IMR-90 (cell line): ENCODE data around the gene NT5C3A. TPM values are rescaled to one million over a fixed set of nuclear protein-coding genes. Genes with fewer than 3 reads are reported as not detected.

Source experiments
- ATAC-seq: fragments of 200-7000 bp; cut with Tn5 transposase; 2 replicates; pipeline ENCODE4 v1.9.1; 2020; ENCODE audit warnings: low read depth, mild to moderate bottlenecking, moderate library complexity
- BruUV-seq: library from RNA; stranded (reverse); fragments of 400-500 nt; replicated peaks from 2 replicates; lab custom pipeline; 2021; lab: Mats Ljungman, UMichigan
- CTCF ChIA-PET: fragments of 300-600 bp; formaldehyde crosslinking; extraction: SDS; loops from one replicate; lab custom pipeline; 2021; ENCODE audit warnings: antibody characterized with exemption; lab: Yijun Ruan, JAX
- POLR2A ChIA-PET: fragments of 300-600 bp; sonication (Branson Sonifier 250); formaldehyde crosslinking; loops from one replicate; lab custom pipeline; 2022; ENCODE audit warnings: antibody characterized with exemption; ENCODE audit not compliant: unreplicated experiment; lab: Charles Lee
- DNase-seq: peaks from one replicate; pipeline ENCODE4 v3.0.0; 2013
- H2AFZ ChIP-seq: replicated peaks from 2 replicates; pipeline ENCODE3; 2013; ENCODE audit warnings: low read length, mild to moderate bottlenecking; ENCODE audit not compliant: poor library complexity
- H2AK5ac ChIP-seq: 2 replicates; pipeline ENCODE4 v1.6.1; 2013; ENCODE audit warnings: low read depth, low read length, inconsistent platforms
- H2AK9ac ChIP-seq: replicated peaks from 2 replicates; pipeline ENCODE3; 2013; ENCODE audit warnings: mild to moderate bottlenecking, low read depth, low read length, moderate library complexity; ENCODE audit not compliant: poor library complexity
- H2BK120ac ChIP-seq: 2 replicates; pipeline ENCODE4 v1.6.1; 2013; ENCODE audit warnings: low read depth, low read length, inconsistent platforms
- H2BK15ac ChIP-seq: 3 replicates; pipeline ENCODE4 v1.6.1; 2013; ENCODE audit warnings: low read depth, low read length, inconsistent platforms
- H2BK20ac ChIP-seq: 2 replicates; pipeline ENCODE4 v1.6.1; 2013; ENCODE audit warnings: low read depth, mild to moderate bottlenecking, inconsistent platforms, low read length, moderate library complexity
- H2BK5ac ChIP-seq: 2 replicates; pipeline ENCODE4 v1.6.1; 2013; ENCODE audit warnings: mild to moderate bottlenecking, low read depth, low read length, inconsistent platforms; ENCODE audit not compliant: poor library complexity, severe bottlenecking
- H3K14ac ChIP-seq: replicated peaks from 2 replicates; pipeline ENCODE4 v1.6.1; 2013; ENCODE audit warnings: low read depth, low read length, inconsistent platforms
- H3K18ac ChIP-seq: 2 replicates; pipeline ENCODE4 v1.6.1; 2013; ENCODE audit warnings: low read depth, low read length, control low read depth
- H3K23ac ChIP-seq: 2 replicates; pipeline ENCODE4 v1.6.1; 2013; ENCODE audit warnings: low read depth, low read length, inconsistent platforms
- H3K27ac ChIP-seq: 2 replicates; pipeline ENCODE4 v1.5.1; 2013; ENCODE audit warnings: mild to moderate bottlenecking, control low read depth, low read length; ENCODE audit not compliant: insufficient read depth
- H3K27me3 ChIP-seq: 2 replicates; pipeline ENCODE4 v1.6.1; 2013; ENCODE audit warnings: low read length; ENCODE audit not compliant: control insufficient read depth, insufficient read depth
- H3K36me3 ChIP-seq: 2 replicates; pipeline ENCODE4 v1.6.1; 2013; ENCODE audit warnings: low read length, mixed read lengths; ENCODE audit not compliant: control insufficient read depth, insufficient read depth
- H3K4ac ChIP-seq: 2 replicates; pipeline ENCODE4 v1.6.1; 2013; ENCODE audit warnings: low read depth, low read length, inconsistent platforms
- H3K4me1 ChIP-seq: 2 replicates; pipeline ENCODE4 v1.6.1; 2013; ENCODE audit warnings: low read length, mixed read lengths; ENCODE audit not compliant: control insufficient read depth, insufficient read depth
- H3K4me2 ChIP-seq: 2 replicates; pipeline ENCODE4 v1.6.1; 2013; ENCODE audit warnings: low read depth, mild to moderate bottlenecking, control low read depth, low read length, moderate library complexity
- H3K4me3 ChIP-seq: 2 replicates; pipeline ENCODE4 v1.5.1; 2013; ENCODE audit warnings: low read depth, mild to moderate bottlenecking, control low read depth, low read length, moderate library complexity; ENCODE audit not compliant: insufficient read depth
- H3K56ac ChIP-seq: 2 replicates; pipeline ENCODE4 v1.6.1; 2013; ENCODE audit warnings: low read length, inconsistent platforms; ENCODE audit not compliant: insufficient read depth; ENCODE audit errors: extremely low read depth
- H3K79me1 ChIP-seq, 2 experiments: 2 replicates each; pipeline ENCODE4 v1.6.1; 2013; ENCODE audit warnings: low read length in 2 of 2, inconsistent platforms in 1 of 2, low read depth in 1 of 2
- H3K9ac ChIP-seq: 2 replicates; pipeline ENCODE4 v1.6.1; 2013; ENCODE audit warnings: low read depth, low read length, control low read depth
- H3K9me1 ChIP-seq: 2 replicates; pipeline ENCODE4 v1.6.1; 2013; ENCODE audit warnings: low read length, inconsistent platforms; ENCODE audit not compliant: insufficient read depth
- H3K9me3 ChIP-seq: 2 replicates; pipeline ENCODE4 v1.6.1; 2013; ENCODE audit warnings: low read length; ENCODE audit not compliant: control insufficient read depth, insufficient read depth
- H4K20me1 ChIP-seq: 2 replicates; pipeline ENCODE4 v1.6.1; 2013; ENCODE audit warnings: low read length, inconsistent platforms; ENCODE audit not compliant: insufficient read depth
- H4K5ac ChIP-seq: 2 replicates; pipeline ENCODE4 v1.6.1; 2013; ENCODE audit warnings: mild to moderate bottlenecking, low read depth, low read length, control low read depth
- H4K8ac ChIP-seq, 2 experiments: 2 replicates each; pipeline ENCODE4 v1.6.1; 2013; ENCODE audit warnings: low read depth in 2 of 2, low read length in 2 of 2, control low read depth in 1 of 2, inconsistent platforms in 1 of 2
- H4K91ac ChIP-seq: 2 replicates; pipeline ENCODE4 v1.6.1; 2013; ENCODE audit warnings: low read depth, low read length, inconsistent platforms; ENCODE audit not compliant: insufficient read depth
- CEBPB ChIP-seq: IDR thresholded peaks from 2 replicates; pipeline ENCODE4 v1.6.1; 2012; ENCODE audit warnings: low read depth, low read length, improper control_type of control experiment
- CHD1 ChIP-seq: IDR thresholded peaks from 2 replicates; pipeline ENCODE4 v1.6.1; 2012; ENCODE audit warnings: low read depth, low read length, improper control_type of control experiment
- FOS ChIP-seq: fragments of 150-350 bp; IDR thresholded peaks from 2 replicates; pipeline ENCODE4 v1.6.1; 2016; ENCODE audit warnings: low read depth, low read length
- MAFK ChIP-seq: IDR thresholded peaks from 2 replicates; pipeline ENCODE4 v1.6.1; 2012; ENCODE audit warnings: low read depth, low read length, improper control_type of control experiment
- MAZ ChIP-seq: IDR thresholded peaks from 2 replicates; pipeline ENCODE4 v1.6.1; 2012; ENCODE audit warnings: low read depth, mild to moderate bottlenecking, low read length, improper control_type of control experiment, moderate library complexity, borderline replicate concordance
- MXI1 ChIP-seq: IDR thresholded peaks from 2 replicates; pipeline ENCODE4 v1.6.1; 2012; ENCODE audit warnings: low read depth, mild to moderate bottlenecking, low read length, moderate library complexity, borderline replicate concordance
- NFE2L2 ChIP-seq: fragments of 150-350 bp; IDR thresholded peaks from 2 replicates; pipeline ENCODE4 v1.6.1; 2016; ENCODE audit warnings: low read depth, mild to moderate bottlenecking, low read length
- POLR2A ChIP-seq: IDR thresholded peaks from 2 replicates; pipeline ENCODE4 v1.6.1; 2012; ENCODE audit warnings: mild to moderate bottlenecking, low read depth, low read length
- RAD21 ChIP-seq: IDR thresholded peaks from 2 replicates; pipeline ENCODE4 v1.6.1; 2012; ENCODE audit warnings: low read length, improper control_type of control experiment
- RCOR1 ChIP-seq: IDR thresholded peaks from 2 replicates; pipeline ENCODE4 v1.6.1; 2012; ENCODE audit warnings: mild to moderate bottlenecking, low read length, improper control_type of control experiment; ENCODE audit not compliant: insufficient replicate concordance
- RFX5 ChIP-seq: IDR thresholded peaks from 2 replicates; pipeline ENCODE4 v1.8.0; 2012; ENCODE audit warnings: low read depth, mild to moderate bottlenecking, low read length, moderate library complexity
- SMC3 ChIP-seq: fragments of 150-350 bp; IDR thresholded peaks from 2 replicates; pipeline ENCODE4 v1.6.1; 2016; ENCODE audit warnings: low read depth, mild to moderate bottlenecking, antibody characterized with exemption, low read length, moderate library complexity
- WGBS, 2 experiments: methylation state at CpG; one replicate each; pipeline versions ENCODE4 v1.1.5 to v1.1.7; 2013; ENCODE audit warnings: missing lambda C conversion rate in 2 of 2; ENCODE audit not compliant: insufficient read length in 1 of 2; ENCODE audit errors: extremely low coverage in 2 of 2; 5-methylcytosine and 5-hydroxymethylcytosine counted together
- dilution Hi-C: fragments of 300-500 bp; cut with HindIII; formaldehyde crosslinking; loops from one replicate; pipeline ENCODE4 v1.14.3; 2018; ENCODE audit warnings: low sequenced_read_pairs; ENCODE audit not compliant: unreplicated experiment
- in situ Hi-C: fragments of 300-500 bp; cut with MboI; formaldehyde crosslinking; loops from 3 replicates; pipeline ENCODE4 v1.14.3; 2019; ENCODE audit warnings: low sequenced_read_pairs, inconsistent platforms, mixed read lengths
- intact Hi-C: fragments of 100-400 bp; cut with micrococcal nuclease; formaldehyde crosslinking; loops from 2 replicates; pipeline ENCODE4 v1.10.0; 2022
- polyA plus RNA-seq, 3 experiments: library from polyadenylated mRNA; depleted of rRNA; stranded (reverse); fragments of >200 nt; gene quantifications; 2 replicates each; pipeline ENCODE4 v1.2.3, GENCODE V29; 2012; ENCODE audit warnings: low replicate concordance in 1 of 3
- total RNA-seq: library from RNA; depleted of rRNA; stranded (reverse); fragments of >200 nt; gene quantifications from 2 replicates; pipeline ENCODE4 v1.2.3, GENCODE V29; 2012
- TF ChIP-seq, protein P1 (sequence below): fragments of 150-350 bp; IDR thresholded peaks from 2 replicates; pipeline ENCODE4 v1.6.1; 2017; ENCODE audit warnings: mild to moderate bottlenecking, antibody characterized with exemption, low read length, low read depth
- TF ChIP-seq, protein P2 (sequence below): fragments of 150-350 bp; IDR thresholded peaks from 2 replicates; pipeline ENCODE4 v1.6.1; 2016; ENCODE audit warnings: low read depth, mild to moderate bottlenecking, low read length, moderate library complexity, borderline replicate concordance
- TF ChIP-seq, protein P3 (sequence below): conservative IDR thresholded peaks from 2 replicates; pipeline ENCODE4 v1.5.1; 2012; ENCODE audit warnings: mild to moderate bottlenecking, low read depth, low read length, improper control_type of control experiment

NT5C3A gene
- total and polyA plus RNA-seq, 2 of the 4 experiments (the other 2 are of a cell fraction): 11.3 to 12.2 TPM

DNA sequence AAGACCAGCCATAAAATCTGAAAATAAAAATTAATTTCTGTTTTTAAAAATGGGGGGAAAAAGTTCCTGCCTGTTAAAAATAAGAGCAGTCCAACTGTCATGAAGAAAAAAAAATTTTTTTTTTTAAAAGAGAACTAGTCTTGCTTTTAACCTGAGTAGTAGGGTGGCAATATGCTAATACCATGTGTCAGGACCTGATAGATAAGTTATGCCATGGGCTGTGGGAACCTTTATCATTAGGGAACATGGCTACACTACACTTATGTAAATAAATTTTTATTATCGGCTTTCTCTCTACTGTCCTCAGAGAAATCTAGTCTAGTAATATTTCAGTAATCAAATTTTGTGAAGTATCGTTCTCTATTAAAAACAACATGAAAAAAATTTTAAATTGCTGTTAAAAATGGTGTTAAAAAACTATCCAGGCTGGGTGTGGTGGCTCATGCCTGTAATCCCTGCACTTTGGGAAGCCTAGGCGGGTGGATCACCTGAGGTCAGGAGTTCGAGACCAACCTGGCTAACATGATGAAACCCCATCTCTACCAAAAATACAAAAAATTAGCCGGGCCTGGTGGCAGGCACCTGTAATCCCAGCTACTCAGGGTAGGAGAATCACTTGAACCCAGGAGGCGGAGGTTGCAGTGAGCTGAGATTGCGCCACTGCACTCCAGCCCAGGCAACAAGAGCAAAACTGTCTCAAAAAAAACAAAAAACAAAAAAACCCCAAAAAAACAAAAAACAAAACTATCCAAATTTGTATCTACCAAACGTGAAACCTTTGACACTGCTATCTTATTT is 20.7 kb downstream of the NT5C3A start:
- POLR2A ChIA-PET: no interaction called here
- Histone ChIP-seq H4K8ac (no peak overlapping the region), H2AFZ (no peak overlapping the region), H3K23ac (no peak overlapping the region), H3K36me3 (no peaks in the 10 kb centered on the region; the same call in 1 of the 2 replicates), H3K4me2 (no peak overlapping the region), H3K27ac (no peak overlapping the region), H2BK120ac (no peak overlapping the region), H2AK9ac (no peak overlapping the region), H3K56ac (no peak overlapping the region), H3K18ac (no peak overlapping the region), H3K9ac (no peak overlapping the region), H2BK5ac (no peak overlapping the region), H3K4me1 (peaks cover 7% of the 10 kb centered on the region), H4K20me1 (no peaks in the 10 kb centered on the region; the same call in 1 of the 2 replicates), H2BK15ac (no peak overlapping the region), H3K14ac (no peak overlapping the region), H2AK5ac (no peak overlapping the region), H3K27me3 (no peaks in the 10 kb centered on the region), H3K4ac (no peak overlapping the region), H3K9me3 (no peaks in the 10 kb centered on the region), H4K91ac (no peak overlapping the region), H3K9me1 (peaks cover 10% of the 10 kb centered on the region), H4K5ac (no peak overlapping the region), H3K4me3 (no peak overlapping the region), H2BK20ac (no peak overlapping the region), H3K79me1 (peaks cover 21 to 45% of the 10 kb centered on the region in 2 experiments)
- 100% methylated on average over 1 of the region's 8 CpGs; no CpG with 5 or more reads in 1 of the 2 experiments for WGBS, 2 experiments
- dilution Hi-C loops: no loop called here
- in situ Hi-C loops: no loop called here
- ATAC-seq (no peak), DNase-seq (no peak)
- intact Hi-C loops: no loop called here
- CTCF ChIA-PET: no interaction called here
- BruUV-seq: no TSS peak
- TF ChIP-seq, protein P1, sequence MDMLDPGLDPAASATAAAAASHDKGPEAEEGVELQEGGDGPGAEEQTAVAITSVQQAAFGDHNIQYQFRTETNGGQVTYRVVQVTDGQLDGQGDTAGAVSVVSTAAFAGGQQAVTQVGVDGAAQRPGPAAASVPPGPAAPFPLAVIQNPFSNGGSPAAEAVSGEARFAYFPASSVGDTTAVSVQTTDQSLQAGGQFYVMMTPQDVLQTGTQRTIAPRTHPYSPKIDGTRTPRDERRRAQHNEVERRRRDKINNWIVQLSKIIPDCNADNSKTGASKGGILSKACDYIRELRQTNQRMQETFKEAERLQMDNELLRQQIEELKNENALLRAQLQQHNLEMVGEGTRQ: no peak
- TF ChIP-seq MXI1: no peak
- no peak for TF ChIP-seq SMC3
- no peak for TF ChIP-seq RAD21
- no peak for TF ChIP-seq CEBPB
- TF ChIP-seq RCOR1: no peak
- TF ChIP-seq MAFK: no peak
- TF ChIP-seq POLR2A: no peak
- TF ChIP-seq CHD1: no peak
- TF ChIP-seq, protein P2, sequence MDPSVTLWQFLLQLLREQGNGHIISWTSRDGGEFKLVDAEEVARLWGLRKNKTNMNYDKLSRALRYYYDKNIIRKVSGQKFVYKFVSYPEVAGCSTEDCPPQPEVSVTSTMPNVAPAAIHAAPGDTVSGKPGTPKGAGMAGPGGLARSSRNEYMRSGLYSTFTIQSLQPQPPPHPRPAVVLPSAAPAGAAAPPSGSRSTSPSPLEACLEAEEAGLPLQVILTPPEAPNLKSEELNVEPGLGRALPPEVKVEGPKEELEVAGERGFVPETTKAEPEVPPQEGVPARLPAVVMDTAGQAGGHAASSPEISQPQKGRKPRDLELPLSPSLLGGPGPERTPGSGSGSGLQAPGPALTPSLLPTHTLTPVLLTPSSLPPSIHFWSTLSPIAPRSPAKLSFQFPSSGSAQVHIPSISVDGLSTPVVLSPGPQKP: no peak
- no peak for TF ChIP-seq MAZ
- no peak for TF ChIP-seq FOS
- TF ChIP-seq, protein P3, sequence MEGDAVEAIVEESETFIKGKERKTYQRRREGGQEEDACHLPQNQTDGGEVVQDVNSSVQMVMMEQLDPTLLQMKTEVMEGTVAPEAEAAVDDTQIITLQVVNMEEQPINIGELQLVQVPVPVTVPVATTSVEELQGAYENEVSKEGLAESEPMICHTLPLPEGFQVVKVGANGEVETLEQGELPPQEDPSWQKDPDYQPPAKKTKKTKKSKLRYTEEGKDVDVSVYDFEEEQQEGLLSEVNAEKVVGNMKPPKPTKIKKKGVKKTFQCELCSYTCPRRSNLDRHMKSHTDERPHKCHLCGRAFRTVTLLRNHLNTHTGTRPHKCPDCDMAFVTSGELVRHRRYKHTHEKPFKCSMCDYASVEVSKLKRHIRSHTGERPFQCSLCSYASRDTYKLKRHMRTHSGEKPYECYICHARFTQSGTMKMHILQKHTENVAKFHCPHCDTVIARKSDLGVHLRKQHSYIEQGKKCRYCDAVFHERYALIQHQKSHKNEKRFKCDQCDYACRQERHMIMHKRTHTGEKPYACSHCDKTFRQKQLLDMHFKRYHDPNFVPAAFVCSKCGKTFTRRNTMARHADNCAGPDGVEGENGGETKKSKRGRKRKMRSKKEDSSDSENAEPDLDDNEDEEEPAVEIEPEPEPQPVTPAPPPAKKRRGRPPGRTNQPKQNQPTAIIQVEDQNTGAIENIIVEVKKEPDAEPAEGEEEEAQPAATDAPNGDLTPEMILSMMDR: no peak
- TF ChIP-seq NFE2L2: no peak
- no peak for TF ChIP-seq RFX5
